Left ventricle myocardium inferior (tissue), 1 donor: ENCODE results near the gene NHS. TPM values are rescaled to one million over a fixed set of nuclear protein-coding genes. Genes with fewer than 3 reads are reported as not detected.
"Not testable (repeated sequence)": the region's sequence is repeated elsewhere in the genome, so short reads cannot be mapped to it uniquely, and the experiment has no call there.

Experiments used
- DNase-seq: peaks from one replicate; pipeline ENCODE4 v3.0.0-alpha.2; 2020
- H3K27ac ChIP-seq: fragments of 200-600 bp; replicated peaks from 2 replicates; pipeline ENCODE4 v1.8.0; 2021
- H3K27me3 ChIP-seq: fragments of 200-600 bp; 2 replicates; pipeline ENCODE4 v1.8.0; 2021; ENCODE audit warnings: low read depth
- H3K36me3 ChIP-seq: fragments of 200-600 bp; 2 replicates; pipeline ENCODE4 v1.8.0; 2021
- H3K4me1 ChIP-seq: fragments of 200-600 bp; 2 replicates; pipeline ENCODE4 v1.8.0; 2021
- H3K4me3 ChIP-seq: fragments of 200-600 bp; 2 replicates; pipeline ENCODE4 v1.8.0; 2021; ENCODE audit warnings: mild to moderate bottlenecking, moderate library complexity
- H3K9me3 ChIP-seq: fragments of 200-600 bp; replicated peaks from 2 replicates; pipeline ENCODE4 v1.8.0; 2021
- intact Hi-C: fragments of 100-400 bp; cut with micrococcal nuclease; formaldehyde crosslinking; loops from one replicate; pipeline ENCODE4 v1.11.0; 2022
- total RNA-seq: library from RNA; stranded (reverse); fragmentation: NEBNext Ultra II Directional; extraction: Animal tissue kit (Norgen Biotek cat#: 25700); gene quantifications from one replicate; pipeline ENCODE4 v1.2.1, GENCODE V29; 2021
- TF ChIP-seq, protein P1 (sequence below): fragments of 200-600 bp; IDR thresholded peaks from 2 replicates; pipeline ENCODE4 v1.8.0; 2021; ENCODE audit warnings: antibody characterized with exemption, mild to moderate bottlenecking, borderline replicate concordance
- donor health status: DM: no; HTN: yes; CAD: no; lungs with severe emphysema.

NHS gene
- total RNA-seq, 1 donor from 2014 or later = 1.0 TPM

DNA sequence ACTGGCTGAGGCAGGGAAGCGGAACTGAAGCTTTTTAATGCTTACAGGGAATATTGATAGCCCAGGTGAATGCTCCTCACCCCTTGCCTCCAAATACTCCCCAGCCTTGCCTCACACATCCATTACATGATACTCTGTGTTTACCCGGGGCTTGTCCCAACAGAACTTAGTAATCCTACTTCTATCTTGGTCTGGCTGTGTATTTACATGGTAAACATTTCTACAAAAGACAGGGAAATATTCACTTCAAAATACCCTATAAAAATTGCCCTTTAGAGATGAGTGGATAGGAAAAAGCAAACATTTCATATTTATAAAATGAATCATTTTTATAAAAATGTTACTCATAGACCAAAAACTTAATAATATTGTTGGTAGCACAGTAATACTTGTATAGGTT, 120.1 kb downstream of the NHS start:
- no peaks in the 10 kb centered on the region for H3K4me1 ChIP-seq
- no peaks in the 10 kb centered on the region for H3K27me3 ChIP-seq
- no peak overlapping the region for H3K4me3 ChIP-seq
- intact Hi-C loops = no loop called here
- TF ChIP-seq, protein P1, sequence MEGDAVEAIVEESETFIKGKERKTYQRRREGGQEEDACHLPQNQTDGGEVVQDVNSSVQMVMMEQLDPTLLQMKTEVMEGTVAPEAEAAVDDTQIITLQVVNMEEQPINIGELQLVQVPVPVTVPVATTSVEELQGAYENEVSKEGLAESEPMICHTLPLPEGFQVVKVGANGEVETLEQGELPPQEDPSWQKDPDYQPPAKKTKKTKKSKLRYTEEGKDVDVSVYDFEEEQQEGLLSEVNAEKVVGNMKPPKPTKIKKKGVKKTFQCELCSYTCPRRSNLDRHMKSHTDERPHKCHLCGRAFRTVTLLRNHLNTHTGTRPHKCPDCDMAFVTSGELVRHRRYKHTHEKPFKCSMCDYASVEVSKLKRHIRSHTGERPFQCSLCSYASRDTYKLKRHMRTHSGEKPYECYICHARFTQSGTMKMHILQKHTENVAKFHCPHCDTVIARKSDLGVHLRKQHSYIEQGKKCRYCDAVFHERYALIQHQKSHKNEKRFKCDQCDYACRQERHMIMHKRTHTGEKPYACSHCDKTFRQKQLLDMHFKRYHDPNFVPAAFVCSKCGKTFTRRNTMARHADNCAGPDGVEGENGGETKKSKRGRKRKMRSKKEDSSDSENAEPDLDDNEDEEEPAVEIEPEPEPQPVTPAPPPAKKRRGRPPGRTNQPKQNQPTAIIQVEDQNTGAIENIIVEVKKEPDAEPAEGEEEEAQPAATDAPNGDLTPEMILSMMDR = no peak
- H3K27ac ChIP-seq = no peak overlapping the region
- no peaks in the 10 kb centered on the region for H3K36me3 ChIP-seq
- H3K9me3 ChIP-seq = no peaks in the 10 kb centered on the region
- no peak for DNase-seq

- Histone ChIP-seq H3K4me1 (no peaks in the 10 kb centered on the region), H3K9me3 (no peaks in the 10 kb centered on the region), H3K27me3 (no peaks in the 10 kb centered on the region), H3K4me3 (no peak overlapping the region), H3K36me3 (no peaks in the 10 kb centered on the region), H3K27ac (no peak overlapping the region)
- intact Hi-C loops = no loop called here
- DNase-seq = no peak
- TF ChIP-seq, protein P1 = no peak
Observed at GRCh38 chrX:17496407-17496806, 121.4 kb downstream of the NHS start.

DNA sequence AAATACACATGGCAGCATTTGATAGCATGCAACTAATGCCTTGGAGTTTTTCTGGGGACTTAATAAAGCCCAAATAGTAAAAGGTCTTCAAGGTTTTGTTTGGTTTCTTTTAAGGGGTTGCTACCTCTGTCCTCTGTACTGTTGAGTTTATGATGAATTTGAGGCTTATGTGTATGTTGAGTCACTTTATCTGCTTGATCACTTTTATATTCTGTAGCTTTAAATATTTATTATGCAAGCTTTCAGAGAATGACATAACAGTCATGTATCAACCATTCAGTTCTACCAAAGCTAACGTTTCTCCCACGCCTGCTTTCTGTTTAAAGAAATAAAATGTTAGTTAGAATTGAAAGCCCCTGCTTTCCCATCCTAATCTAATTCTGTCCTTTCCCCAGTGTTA, 122.2 kb downstream of the NHS start:
- no peaks in the 10 kb centered on the region for H3K9me3 ChIP-seq
- H3K4me3 ChIP-seq = no peak overlapping the region
- no peaks in the 10 kb centered on the region for H3K36me3 ChIP-seq
- H3K27me3 ChIP-seq = no peaks in the 10 kb centered on the region
- no peak for DNase-seq
- TF ChIP-seq, protein P1 = no peak
- no peaks in the 10 kb centered on the region for H3K4me1 ChIP-seq
- intact Hi-C loops = no loop called here
- no peak overlapping the region for H3K27ac ChIP-seq

DNA sequence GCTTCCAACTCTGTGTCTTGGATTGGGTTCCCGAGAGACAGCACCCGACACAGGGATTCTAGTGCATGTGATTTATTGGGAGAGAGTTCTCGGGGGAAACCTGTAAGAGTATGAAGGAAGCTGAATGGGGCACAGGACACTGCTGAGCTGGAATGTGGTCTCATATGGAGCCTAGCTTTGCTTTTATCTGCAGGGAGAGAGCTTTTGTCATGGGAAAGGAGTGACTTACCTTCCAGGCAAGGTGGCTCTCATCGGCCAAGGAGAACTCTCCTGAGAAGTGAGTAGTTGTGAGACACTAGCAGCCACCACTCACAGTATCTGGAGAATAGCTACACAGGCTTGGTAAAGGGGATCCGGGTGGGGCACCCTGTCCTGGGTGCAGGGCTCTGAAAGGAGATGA, 124.5 kb downstream of the NHS start:
- DNase-seq = no peak
- Histone ChIP-seq H3K36me3 (no peaks in the 10 kb centered on the region), H3K4me1 (no peaks in the 10 kb centered on the region), H3K27me3 (no peaks in the 10 kb centered on the region), H3K4me3 (no peak overlapping the region), H3K27ac (no peak overlapping the region), H3K9me3 (no peaks in the 10 kb centered on the region)
- intact Hi-C loops = no loop called here
- TF ChIP-seq, protein P1 = no peak

DNA sequence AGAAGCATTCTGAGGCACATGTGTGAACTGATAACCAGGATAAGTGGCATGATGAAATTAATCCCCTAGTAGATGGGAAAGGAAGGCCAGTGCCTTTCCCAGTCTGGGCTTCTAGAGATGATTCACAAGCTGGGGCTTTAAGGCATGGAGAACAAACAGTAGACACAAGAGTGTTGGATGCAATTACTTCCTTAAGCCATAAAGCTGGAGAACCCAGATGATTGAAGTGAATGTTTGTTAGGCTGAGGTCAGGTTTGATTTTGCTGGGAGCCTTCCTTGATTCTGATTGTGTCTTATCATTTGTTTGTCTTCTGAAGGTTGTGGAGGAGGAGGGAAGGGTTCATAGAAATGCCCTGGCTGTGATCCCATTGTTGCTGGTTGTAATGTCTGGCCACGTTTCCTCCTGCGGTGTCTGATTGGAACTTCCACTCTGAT, 125.2 kb downstream of the NHS start:
- H3K9me3 ChIP-seq = no peaks in the 10 kb centered on the region
- TF ChIP-seq, protein P1 = no peak
- no peaks in the 10 kb centered on the region for H3K4me1 ChIP-seq
- DNase-seq = no peak
- no peaks in the 10 kb centered on the region for H3K27me3 ChIP-seq
- no peak overlapping the region for H3K4me3 ChIP-seq
- intact Hi-C loops = no loop called here
- H3K36me3 ChIP-seq = no peaks in the 10 kb centered on the region
- no peak overlapping the region for H3K27ac ChIP-seq

DNA sequence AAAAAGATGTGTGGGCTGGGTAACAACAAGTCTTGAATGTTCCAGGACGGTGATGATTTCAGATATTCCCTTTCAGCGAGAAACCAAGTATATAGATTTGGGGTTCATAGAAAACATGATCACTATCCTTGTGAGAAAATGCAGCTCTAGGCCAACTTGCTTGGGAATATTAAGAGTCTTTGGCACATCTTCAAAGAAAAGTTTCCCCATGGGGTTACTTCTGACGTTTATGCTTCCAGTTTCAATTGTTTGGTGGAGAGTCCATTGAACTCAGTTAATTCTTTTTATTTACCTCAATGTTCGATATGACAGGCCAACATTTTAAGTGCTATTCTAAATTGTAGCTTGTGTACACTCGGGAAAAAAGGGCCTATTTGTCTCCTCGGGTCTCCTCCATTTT, 126.7 kb downstream of the NHS start:
- H3K27me3 ChIP-seq = no peaks in the 10 kb centered on the region
- no peak for DNase-seq

DNA sequence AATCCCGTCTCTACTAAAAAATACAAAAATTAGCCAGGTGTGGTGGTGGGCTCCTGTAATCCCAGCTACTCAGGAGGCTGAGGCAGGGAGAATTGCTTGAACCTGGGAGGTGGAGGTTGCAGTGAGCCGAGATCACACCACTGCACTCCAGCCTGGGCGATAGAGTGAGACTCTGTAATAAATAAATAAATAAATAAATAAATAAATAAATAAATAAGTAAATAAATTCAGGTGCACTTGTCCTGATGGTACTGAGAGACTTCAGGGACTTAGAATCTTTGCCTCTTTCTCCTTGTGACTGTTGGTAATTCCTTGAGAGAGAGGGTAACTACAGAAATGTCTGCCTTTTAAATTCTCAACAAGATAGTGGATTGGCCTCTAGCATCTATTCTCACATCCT, 131.4 kb downstream of the NHS start:
- intact Hi-C loops, H3K36me3 ChIP-seq, DNase-seq, H3K27me3 ChIP-seq, H3K4me1 ChIP-seq, H3K27ac ChIP-seq, H3K4me3 ChIP-seq: not testable (repeated sequence)
- peaks cover 11% of the 10 kb centered on the region for H3K9me3 ChIP-seq

More for the DNA sequence above, 126.7 kb downstream of the NHS start:
- Histone ChIP-seq H3K9me3 (peaks cover 4% of the 10 kb centered on the region), H3K4me1 (no peaks in the 10 kb centered on the region), H3K27ac (no peak overlapping the region), H3K36me3 (no peaks in the 10 kb centered on the region), H3K4me3 (no peak overlapping the region)
- TF ChIP-seq, protein P1 = no peak
- intact Hi-C loops = no loop called here
